ENCODE measurements around the gene BPGM. TPM values are rescaled to one million over a fixed set of nuclear protein-coding genes. Genes with fewer than 3 reads are reported as not detected.
A peak's percentile ranks its signal among the peaks of the same experiment; 100 is the strongest.

The BPGM gene
- total and polyA plus RNA-seq, 4 donors, result 44.7 to 121 (median 52.2) TPM

- WGBS (ENCODE audit: insufficient coverage), result no CpG with 5 or more reads among the region's 1 CpG
- Histone ChIP-seq H3K9me3 (ENCODE audit: control insufficient read depth, insufficient read depth, low read length) (no peaks in the 10 kb centered on the region), H3K27ac (ENCODE audit: low read depth, low read length) (no peak overlapping the region), H3K36me3 (ENCODE audit: control insufficient read depth, insufficient read depth, low read length) (no peaks in the 10 kb centered on the region), H3K4me1 (ENCODE audit: control insufficient read depth, insufficient read depth, low read length) (no peaks in the 10 kb centered on the region), H3K4me3 (ENCODE audit: low read depth, low read length) (no peak overlapping the region), H3K27me3 (ENCODE audit: control insufficient read depth, insufficient read depth, low read length) (no peaks in the 10 kb centered on the region)
- DNase-seq (ENCODE audit: low read depth in 4 of 6, low spot score in 6 of 6), result no peak
These were observed 16.4 kb upstream of the BPGM start for GRCh38 chr7:134630237-134630636.

- Histone ChIP-seq H3K4me1 (ENCODE audit: control insufficient read depth, insufficient read depth, low read length) (no peaks in the 10 kb centered on the region), H3K9me3 (ENCODE audit: control insufficient read depth, insufficient read depth, low read length) (no peaks in the 10 kb centered on the region), H3K4me3 (ENCODE audit: low read depth, low read length) (no peak overlapping the region), H3K27me3 (ENCODE audit: control insufficient read depth, insufficient read depth, low read length) (no peaks in the 10 kb centered on the region), H3K36me3 (ENCODE audit: control insufficient read depth, insufficient read depth, low read length) (no peaks in the 10 kb centered on the region), H3K27ac (ENCODE audit: low read depth, low read length) (no peak overlapping the region)
- DNase-seq (ENCODE audit: low read depth in 4 of 6, low spot score in 6 of 6), result no peak
These were observed 15.8 kb upstream of the BPGM start for GRCh38 chr7:134630893-134631292.

- Histone ChIP-seq H3K4me1 (ENCODE audit: control insufficient read depth, insufficient read depth, low read length) (no peaks in the 10 kb centered on the region), H3K27ac (ENCODE audit: low read depth, low read length) (no peak overlapping the region), H3K4me3 (ENCODE audit: low read depth, low read length) (no peak overlapping the region), H3K27me3 (ENCODE audit: control insufficient read depth, insufficient read depth, low read length) (no peaks in the 10 kb centered on the region), H3K9me3 (ENCODE audit: control insufficient read depth, insufficient read depth, low read length) (no peaks in the 10 kb centered on the region), H3K36me3 (ENCODE audit: control insufficient read depth, insufficient read depth, low read length) (no peaks in the 10 kb centered on the region)
- no peak for DNase-seq (ENCODE audit: low read depth in 4 of 6, low spot score in 6 of 6)
These were observed 14.6 kb upstream of the BPGM start for GRCh38 chr7:134632052-134632451.

- peak in 2 of 6 donors; percentile 28 to 29 for DNase-seq (ENCODE audit: low read depth in 4 of 6, low spot score in 6 of 6)
- H3K4me1 ChIP-seq (ENCODE audit: control insufficient read depth, insufficient read depth, low read length), result no peaks in the 10 kb centered on the region
- no peaks in the 10 kb centered on the region for H3K9me3 ChIP-seq (ENCODE audit: control insufficient read depth, insufficient read depth, low read length)
- no peaks in the 10 kb centered on the region for H3K36me3 ChIP-seq (ENCODE audit: control insufficient read depth, insufficient read depth, low read length)
- no peak overlapping the region for H3K27ac ChIP-seq (ENCODE audit: low read depth, low read length)
- no CpG with 5 or more reads among the region's 5 CpGs for whole genome bisulfite sequencing (ENCODE audit: insufficient coverage)
- H3K27me3 ChIP-seq (ENCODE audit: control insufficient read depth, insufficient read depth, low read length), result no peaks in the 10 kb centered on the region
- H3K4me3 ChIP-seq (ENCODE audit: low read depth, low read length), result no peak overlapping the region
These were observed 13.6 kb upstream of the BPGM start for GRCh38 chr7:134632937-134633540.

- Histone ChIP-seq H3K9me3 (ENCODE audit: control insufficient read depth, insufficient read depth, low read length) (no peaks in the 10 kb centered on the region), H3K36me3 (ENCODE audit: control insufficient read depth, insufficient read depth, low read length) (no peaks in the 10 kb centered on the region), H3K4me1 (ENCODE audit: control insufficient read depth, insufficient read depth, low read length) (no peaks in the 10 kb centered on the region), H3K27me3 (ENCODE audit: control insufficient read depth, insufficient read depth, low read length) (no peaks in the 10 kb centered on the region), H3K4me3 (ENCODE audit: low read depth, low read length) (no peak overlapping the region), H3K27ac (ENCODE audit: low read depth, low read length) (no peak overlapping the region)
- no CpG with 5 or more reads among the region's 2 CpGs for WGBS (ENCODE audit: insufficient coverage)
- DNase-seq (ENCODE audit: low read depth in 4 of 6, low spot score in 6 of 6), result no peak
These were observed 10.6 kb upstream of the BPGM start for GRCh38 chr7:134636008-134636449.

GRCh38 chr7:134637441-134637840, 9.2 kb upstream of the BPGM start:
- no peaks in the 10 kb centered on the region for H3K36me3 ChIP-seq (ENCODE audit: control insufficient read depth, insufficient read depth, low read length)
- no peaks in the 10 kb centered on the region for H3K27me3 ChIP-seq (ENCODE audit: control insufficient read depth, insufficient read depth, low read length)
- H3K9me3 ChIP-seq (ENCODE audit: control insufficient read depth, insufficient read depth, low read length), result no peaks in the 10 kb centered on the region
- WGBS (ENCODE audit: insufficient coverage), result no CpG with 5 or more reads among the region's 4 CpGs
- no peak overlapping the region for H3K27ac ChIP-seq (ENCODE audit: low read depth, low read length)
- no peak for DNase-seq (ENCODE audit: low read depth in 4 of 6, low spot score in 6 of 6)
- no peaks in the 10 kb centered on the region for H3K4me1 ChIP-seq (ENCODE audit: control insufficient read depth, insufficient read depth, low read length)
- H3K4me3 ChIP-seq (ENCODE audit: low read depth, low read length), result no peak overlapping the region

GRCh38 chr7:134637934-134638719, 8.5 kb upstream of the BPGM start:
- no peaks in the 10 kb centered on the region for H3K9me3 ChIP-seq (ENCODE audit: control insufficient read depth, insufficient read depth, low read length)
- WGBS (ENCODE audit: insufficient coverage), result 0% methylated on average over 1 of the region's 7 CpGs
- DNase-seq (ENCODE audit: low read depth in 4 of 6, low spot score in 6 of 6), result no peak
- H3K4me1 ChIP-seq (ENCODE audit: control insufficient read depth, insufficient read depth, low read length), result no peaks in the 10 kb centered on the region
- H3K4me3 ChIP-seq (ENCODE audit: low read depth, low read length), result no peak overlapping the region
- no peaks in the 10 kb centered on the region for H3K36me3 ChIP-seq (ENCODE audit: control insufficient read depth, insufficient read depth, low read length)
- no peaks in the 10 kb centered on the region for H3K27me3 ChIP-seq (ENCODE audit: control insufficient read depth, insufficient read depth, low read length)
- H3K27ac ChIP-seq (ENCODE audit: low read depth, low read length), result no peak overlapping the region

GRCh38 chr7:134639061-134639460, 7.6 kb upstream of the BPGM start:
- no peak for DNase-seq (ENCODE audit: low read depth in 4 of 6, low spot score in 6 of 6)
- no peaks in the 10 kb centered on the region for H3K9me3 ChIP-seq (ENCODE audit: control insufficient read depth, insufficient read depth, low read length)
- WGBS (ENCODE audit: insufficient coverage), result no CpG with 5 or more reads among the region's 3 CpGs
- no peak overlapping the region for H3K4me3 ChIP-seq (ENCODE audit: low read depth, low read length)
- H3K27me3 ChIP-seq (ENCODE audit: control insufficient read depth, insufficient read depth, low read length), result no peaks in the 10 kb centered on the region
- no peaks in the 10 kb centered on the region for H3K36me3 ChIP-seq (ENCODE audit: control insufficient read depth, insufficient read depth, low read length)
- H3K4me1 ChIP-seq (ENCODE audit: control insufficient read depth, insufficient read depth, low read length), result no peaks in the 10 kb centered on the region
- H3K27ac ChIP-seq (ENCODE audit: low read depth, low read length), result no peak overlapping the region

GRCh38 chr7:134639683-134640279, 6.9 kb upstream of the BPGM start:
- no peaks in the 10 kb centered on the region for H3K27me3 ChIP-seq (ENCODE audit: control insufficient read depth, insufficient read depth, low read length)
- H3K4me1 ChIP-seq (ENCODE audit: control insufficient read depth, insufficient read depth, low read length), result no peaks in the 10 kb centered on the region
- H3K27ac ChIP-seq (ENCODE audit: low read depth, low read length), result no peak overlapping the region
- no peak overlapping the region for H3K4me3 ChIP-seq (ENCODE audit: low read depth, low read length)
- H3K36me3 ChIP-seq (ENCODE audit: control insufficient read depth, insufficient read depth, low read length), result no peaks in the 10 kb centered on the region
- no peak for DNase-seq (ENCODE audit: low read depth in 4 of 6, low spot score in 6 of 6)
- H3K9me3 ChIP-seq (ENCODE audit: control insufficient read depth, insufficient read depth, low read length), result no peaks in the 10 kb centered on the region
- WGBS (ENCODE audit: insufficient coverage), result no CpG with 5 or more reads among the region's 4 CpGs
